ENCODE measurements around the gene ECE1.

Gene ECE1

GRCh38 chr1:21324368-21325141 is 34.3 kb upstream of the ECE1 start:
- peak; percentile 47; the same call in 1 of the 2 replicates for TF ChIP-seq MAX (IDR thresholded peaks at IDR 0.05)
- TF ChIP-seq ZBTB7A (IDR thresholded peaks at IDR 0.05; ENCODE audit: low read depth), result peak; percentile 82; the same call in 1 of the 2 replicates
- peak; percentile 85 for TF ChIP-seq EP300 (IDR thresholded peaks at IDR 0.05; ENCODE audit: borderline replicate concordance)
- no peak for TF ChIP-seq REST (IDR thresholded peaks at IDR 0.05; ENCODE audit: low read depth)
- peak; percentile 73 for TF ChIP-seq YY1 (IDR thresholded peaks at IDR 0.05; ENCODE audit: low read depth)
- TF ChIP-seq CREB1 (IDR thresholded peaks at IDR 0.05; ENCODE audit: low read depth), result no peak
- peak; percentile 59; the same call in 1 of the 2 replicates for TF ChIP-seq EGR1 (IDR thresholded peaks at IDR 0.05)
- no peak; the same call in none of the 2 replicates for TF ChIP-seq CEBPB (IDR thresholded peaks at IDR 0.05)
- TF ChIP-seq TEAD4 (IDR thresholded peaks at IDR 0.05), result peak; percentile 79
- peak; percentile 87 for TF ChIP-seq NFIC (IDR thresholded peaks at IDR 0.05)
- 0 out of 2 replicates have a peak, but pooled peaks have one; percentile 26 for TF ChIP-seq FOXM1 (IDR thresholded peaks at IDR 0.05; ENCODE audit: borderline replicate concordance, low read depth)
- TF ChIP-seq RAD21 (IDR thresholded peaks at IDR 0.05; ENCODE audit: low read depth), result peak; percentile 6; the same call in 1 of the 2 replicates
- TF ChIP-seq TCF12 (IDR thresholded peaks at IDR 0.05; ENCODE audit: low read depth), result no peak; the same call in none of the 2 replicates
- no peak for TF ChIP-seq USF1 (IDR thresholded peaks at IDR 0.05)
- TF ChIP-seq TAF1 (IDR thresholded peaks at IDR 0.05; ENCODE audit: low read depth), result peak; percentile 41; the same call in 1 of the 2 replicates

GRCh38 chr1:21323091-21323490 is 32.8 kb upstream of the ECE1 start:
- TF ChIP-seq EP300 (IDR thresholded peaks at IDR 0.05; ENCODE audit: borderline replicate concordance), result no peak
- TF ChIP-seq EGR1 (IDR thresholded peaks at IDR 0.05), result 0 out of 2 replicates have a peak, but pooled peaks have one; percentile 44

GRCh38 chr1:21322681-21323016 is 32.4 kb upstream of the ECE1 start:
- TF ChIP-seq ZBTB7A (IDR thresholded peaks at IDR 0.05; ENCODE audit: low read depth) (peak; percentile 70; the same call in 1 of the 2 replicates), TEAD4 (IDR thresholded peaks at IDR 0.05) (peak; percentile 53; the same call in 1 of the 2 replicates), REST (IDR thresholded peaks at IDR 0.05; ENCODE audit: low read depth) (no peak)

- TF ChIP-seq NFIC (IDR thresholded peaks at IDR 0.05), result no peak
- TF ChIP-seq TAF1 (IDR thresholded peaks at IDR 0.05; ENCODE audit: low read depth), result no peak
- TF ChIP-seq TEAD4 (IDR thresholded peaks at IDR 0.05), result no peak
- no peak for TF ChIP-seq ZBTB7A (IDR thresholded peaks at IDR 0.05; ENCODE audit: low read depth)
- no peak for TF ChIP-seq MAX (IDR thresholded peaks at IDR 0.05)
- no peak for TF ChIP-seq CREB1 (IDR thresholded peaks at IDR 0.05; ENCODE audit: low read depth)
- no peak for TF ChIP-seq USF1 (IDR thresholded peaks at IDR 0.05)
- no peak for TF ChIP-seq REST (IDR thresholded peaks at IDR 0.05; ENCODE audit: low read depth)
- TF ChIP-seq YY1 (IDR thresholded peaks at IDR 0.05; ENCODE audit: low read depth), result no peak
These were observed 31.9 kb upstream of the ECE1 start for GRCh38 chr1:21321963-21322680.
